Lung (tissue), 12 donors: ENCODE measurements around the gene OCIAD2. TPM values are rescaled to one million over a fixed set of nuclear protein-coding genes. Genes with fewer than 3 reads are reported as not detected.

Experiments used
- ATAC-seq: fragments of 200-7000 bp; cut with Tn5 transposase; one replicate; pipeline ENCODE4 v1.9.1; 2020; ENCODE audit warnings: moderate number of reproducible peaks; ENCODE audit not compliant: insufficient read depth, low FRiP score
- DNase-seq, 3 donors: peaks; one replicate each; pipeline ENCODE4 v3.0.0-alpha.2; 2013 to 2017
- H3K27ac ChIP-seq, 2 donors: one replicate each; pipeline ENCODE4 v1.5.1; 2013; ENCODE audit warnings: mild to moderate bottlenecking in 2 of 2, moderate library complexity in 2 of 2, control low read depth in 1 of 2, inconsistent platforms in 1 of 2, low read depth in 1 of 2, low read length in 1 of 2
- H3K27me3 ChIP-seq, 3 donors: one replicate each; pipeline ENCODE4 v1.5.1; 2013; ENCODE audit warnings: low read length in 2 of 3; ENCODE audit not compliant: control insufficient read depth in 3 of 3, insufficient read depth in 3 of 3
- H3K36me3 ChIP-seq, 4 donors: one replicate each; pipeline ENCODE4 v1.5.1; 2013; ENCODE audit warnings: low read length in 4 of 4, mild to moderate bottlenecking in 1 of 4, moderate library complexity in 1 of 4; ENCODE audit not compliant: control insufficient read depth in 4 of 4, insufficient read depth in 4 of 4
- H3K4me1 ChIP-seq, 5 donors: one replicate each; pipeline ENCODE4 v1.5.1; 2013; ENCODE audit warnings: low read length in 5 of 5, mild to moderate bottlenecking in 2 of 5, moderate library complexity in 1 of 5; ENCODE audit not compliant: control insufficient read depth in 5 of 5, insufficient read depth in 5 of 5
- H3K4me3 ChIP-seq: one replicate; pipeline ENCODE4 v1.5.1; 2013; ENCODE audit warnings: mild to moderate bottlenecking, control low read depth, moderate library complexity
- H3K9ac ChIP-seq, 2 donors: one replicate each; pipeline ENCODE4 v1.5.1; 2013; ENCODE audit warnings: low read length in 2 of 2, control low read depth in 1 of 2; ENCODE audit not compliant: insufficient read depth in 1 of 2
- H3K9me3 ChIP-seq, 4 donors: one replicate each; pipeline ENCODE4 v1.5.1; 2013; ENCODE audit warnings: low read length in 3 of 4, mild to moderate bottlenecking in 1 of 4, moderate library complexity in 1 of 4; ENCODE audit not compliant: control insufficient read depth in 4 of 4, insufficient read depth in 3 of 4
- CTCF ChIP-seq: IDR thresholded peaks from 2 replicates; pipeline ENCODE4 v1.5.1; 2012; ENCODE audit warnings: mild to moderate bottlenecking; ENCODE audit errors: control extremely low read depth, extremely low read depth
- WGBS, 2 donors: extraction: QIAGEN DNeasy Blood & Tissue Kit; methylation state at CpG; one replicate each; pipeline ENCODE4 v1.1.7; 2013; 5-methylcytosine and 5-hydroxymethylcytosine counted together
- polyA plus RNA-seq, 2 donors: library from polyadenylated mRNA; stranded (reverse); fragments of 200-250 nt; gene quantifications; one replicate each; pipeline ENCODE4 v1.2.1, GENCODE V29; 2013
- total RNA-seq, 2 donors: library from RNA; depleted of rRNA in 1 of 2; stranded (reverse); fragments of >200 nt in 1 of 2; gene quantifications; one replicate each; pipeline ENCODE4 v1.2.1, GENCODE V29; 2014 to 2021
- donor health status: control.
- donor health status: control.
- donor health status: Bipolar disorder and iron deficiency.
- donor health status: healthy.
- donor health status: DM: yes; HTN: yes; CAD: no.

OCIAD2 gene
- total and polyA plus RNA-seq, 4 donors, result 13.1 to 56.3 (median 36.0) TPM

- Histone ChIP-seq H3K9ac (no peak overlapping the region), H3K27me3 (no peaks in the 10 kb centered on the region), H3K27ac (no peak overlapping the region), H3K9me3 (no peaks in the 10 kb centered on the region), H3K36me3 (peaks cover 3 to 12% (median 8%) of the 10 kb centered on the region in 4 donors), H3K4me1 (no peaks in the 10 kb centered on the region), H3K4me3 (no peak overlapping the region)
- ATAC-seq (no peak), DNase-seq (no peak)
- TF ChIP-seq CTCF, result no peak
- WGBS, 2 donors, result 64 to 68% methylated on average over 1 of the region's 1 CpG
Measured at GRCh38 chr4:48862661-48863060, 43.9 kb downstream of the OCIAD2 start.

- no peak for TF ChIP-seq CTCF
- ATAC-seq, result no peak
- Histone ChIP-seq H3K36me3 (peaks cover 3 to 14% (median 9%) of the 10 kb centered on the region in 4 donors), H3K4me3 (no peak overlapping the region), H3K4me1 (no peaks in the 10 kb centered on the region), H3K27ac (no peak overlapping the region), H3K9me3 (no peaks in the 10 kb centered on the region), H3K9ac (no peak overlapping the region), H3K27me3 (no peaks in the 10 kb centered on the region)
- no peak for DNase-seq
- WGBS, 2 donors, result 93 to 95% methylated on average over 3 of the region's 3 CpGs
Measured at GRCh38 chr4:48862038-48862437, 44.5 kb downstream of the OCIAD2 start.

- no peak for TF ChIP-seq CTCF
- WGBS, 2 donors, result 60 to 84% methylated on average over 7 of the region's 7 CpGs
- Histone ChIP-seq H3K9me3 (no peaks in the 10 kb centered on the region), H3K4me3 (no peak overlapping the region), H3K27me3 (no peaks in the 10 kb centered on the region), H3K36me3 (peaks cover 8 to 18% (median 12%) of the 10 kb centered on the region in 4 donors), H3K27ac (no peak overlapping the region), H3K4me1 (no peaks in the 10 kb centered on the region), H3K9ac (no peak overlapping the region)
- DNase-seq (no peak), ATAC-seq (no peak)
Measured at GRCh38 chr4:48858130-48858529, 48.4 kb downstream of the OCIAD2 start.

- 63 to 74% methylated on average over 2 of the region's 2 CpGs for WGBS, 2 donors
- Histone ChIP-seq H3K27me3 (no peaks in the 10 kb centered on the region), H3K9me3 (no peaks in the 10 kb centered on the region), H3K27ac (no peak overlapping the region), H3K9ac (no peak overlapping the region), H3K4me1 (no peaks in the 10 kb centered on the region), H3K4me3 (no peak overlapping the region), H3K36me3 (peaks cover 11 to 19% (median 16%) of the 10 kb centered on the region in 4 donors)
- TF ChIP-seq CTCF, result no peak
- no peak for ATAC-seq
- no peak for DNase-seq
Measured at GRCh38 chr4:48854982-48855381, 51.6 kb downstream of the OCIAD2 start.
